ENCODE measurements around the gene KRT39.

GRCh38 chr17:40975516-40975915 is 8.8 kb upstream of the KRT39 start:
- TF ChIP-seq POLR2A (IDR thresholded peaks at IDR 0.05; ENCODE audit: low read depth, low read length) (no peak), CTCF (IDR thresholded peaks at IDR 0.05 in 2 of 3, conservative IDR thresholded peaks at IDR 0.05 in 1 of 3; ENCODE audit: control insufficient read depth in 2 of 3, extremely low read depth in 1 of 3, insufficient read depth in 1 of 3, low read depth in 3 of 3, low read length in 3 of 3) (no peak), JUNB (IDR thresholded peaks at IDR 0.05) (no peak), EZH2 (IDR thresholded peaks at IDR 0.05; ENCODE audit: borderline replicate concordance, control insufficient read depth, low read depth, low read length) (no peak)

All from GM12878 (cell line).